HepG2 (cell line): ENCODE results near the gene MT1M. TPM values are rescaled to one million over a fixed set of nuclear protein-coding genes. Genes with fewer than 3 reads are reported as not detected.

Experiments
- ARNT2 ChIP-seq: sonication (generic); formaldehyde crosslinking; IDR thresholded peaks from 2 replicates; pipeline ENCODE4 v1.8.0; 2022; ENCODE audit warnings: mild to moderate bottlenecking, low read depth, missing genetic modification reagents, moderate library complexity
- ATF7-NPFF ChIP-seq: sonication (generic); formaldehyde crosslinking; IDR thresholded peaks from 2 replicates; pipeline ENCODE4 v1.8.1; 2023; ENCODE audit warnings: mild to moderate bottlenecking, low read depth, missing genetic modification reagents, moderate library complexity
- CERS6 ChIP-seq: sonication (generic); formaldehyde crosslinking; IDR thresholded peaks from 2 replicates; pipeline ENCODE4 v1.5.0; 2020; ENCODE audit warnings: missing genetic modification reagents
- DR1 ChIP-seq: sonication (generic); formaldehyde crosslinking; IDR thresholded peaks from 2 replicates; pipeline ENCODE4 v1.8.0; 2021; ENCODE audit warnings: mild to moderate bottlenecking, missing genetic modification reagents, inconsistent platforms
- ESRRA ChIP-seq: sonication (generic); formaldehyde crosslinking; IDR thresholded peaks from 2 replicates; pipeline ENCODE4 v1.5.1; 2020; ENCODE audit warnings: mild to moderate bottlenecking, low read depth, missing genetic modification reagents
- FOSL2 ChIP-seq: sonication (generic); formaldehyde crosslinking; IDR thresholded peaks from 2 replicates; pipeline ENCODE4 v1.4.0; 2020; ENCODE audit warnings: missing genetic modification reagents
- HHEX ChIP-seq: IDR thresholded peaks from 2 replicates; pipeline ENCODE4 v1.6.1; 2016; ENCODE audit warnings: control low read depth
- HNRNPK ChIP-seq: fragments of 200-400 bp; formaldehyde crosslinking; IDR thresholded peaks from 2 replicates; pipeline ENCODE4 v1.6.1; 2018; ENCODE audit warnings: low read length, low read depth, moderate library complexity, mild to moderate bottlenecking; ENCODE audit not compliant: poor library complexity, severe bottlenecking
- MAFK ChIP-seq, 2 experiments: IDR thresholded peaks in 1 of 2; conservative IDR thresholded peaks in 1 of 2; 2 replicates each; pipeline ENCODE4 v1.6.1; 2011; ENCODE audit warnings: improper control_type of control experiment in 2 of 2, low read length in 2 of 2
- TERF1 ChIP-seq: sonication (generic); formaldehyde crosslinking; IDR thresholded peaks from 2 replicates; pipeline ENCODE4 v1.8.0; 2022; ENCODE audit warnings: mild to moderate bottlenecking, missing genetic modification reagents, moderate library complexity
- TMF1 ChIP-seq: sonication (generic); formaldehyde crosslinking; IDR thresholded peaks from 2 replicates; pipeline ENCODE4 v1.8.1; 2022; ENCODE audit warnings: low read depth, missing genetic modification reagents
- YY1 ChIP-seq: IDR thresholded peaks from 2 replicates; pipeline ENCODE4 v1.6.1; 2011; ENCODE audit warnings: low read length, low read depth, moderate library complexity, mild to moderate bottlenecking; ENCODE audit not compliant: insufficient read depth, insufficient replicate concordance
- ZBTB14 ChIP-seq: sonication (generic); formaldehyde crosslinking; IDR thresholded peaks from 2 replicates; pipeline ENCODE4 v1.4.0; 2020; ENCODE audit warnings: missing genetic modification reagents
- ZEB1 ChIP-seq: IDR thresholded peaks from 2 replicates; pipeline ENCODE4 v1.6.1; 2012; ENCODE audit warnings: mild to moderate bottlenecking, low read depth, inconsistent platforms; ENCODE audit not compliant: insufficient replicate concordance
- ZFP37 ChIP-seq: sonication (generic); formaldehyde crosslinking; IDR thresholded peaks from 2 replicates; pipeline ENCODE4 v1.4.0; 2020; ENCODE audit warnings: missing genetic modification reagents, borderline replicate concordance
- ZNF251 ChIP-seq: sonication (generic); formaldehyde crosslinking; IDR thresholded peaks from 2 replicates; pipeline ENCODE4 v1.9.0; 2021; ENCODE audit warnings: mild to moderate bottlenecking, missing genetic modification reagents
- ZNF513 ChIP-seq: sonication (generic); formaldehyde crosslinking; conservative IDR thresholded peaks from 2 replicates; pipeline ENCODE4 v1.5.0; 2020; ENCODE audit warnings: missing genetic modification reagents
- ZNF589 ChIP-seq: sonication (generic); formaldehyde crosslinking; conservative IDR thresholded peaks from 2 replicates; pipeline ENCODE4 v1.8.0; 2022; ENCODE audit warnings: mild to moderate bottlenecking, moderate library complexity, missing genetic modification reagents
- ZNF616 ChIP-seq: sonication (generic); formaldehyde crosslinking; IDR thresholded peaks from 2 replicates; pipeline ENCODE4 v1.5.0; 2020; ENCODE audit warnings: low read depth, mild to moderate bottlenecking, missing genetic modification reagents
- ZNF652 ChIP-seq: IDR thresholded peaks from 2 replicates; pipeline ENCODE4 v1.6.1; 2016; ENCODE audit warnings: low read depth, borderline replicate concordance
- ZNF776 ChIP-seq: sonication (generic); formaldehyde crosslinking; IDR thresholded peaks from 2 replicates; pipeline ENCODE4 v1.4.0; 2020; ENCODE audit warnings: mild to moderate bottlenecking, missing genetic modification reagents
- ZNF782 ChIP-seq: sonication (generic); formaldehyde crosslinking; IDR thresholded peaks from 2 replicates; pipeline ENCODE4 v1.4.0; 2020; ENCODE audit warnings: missing genetic modification reagents, mild to moderate bottlenecking, borderline replicate concordance
- polyA plus RNA-seq, 8 experiments: library from polyadenylated mRNA; depleted of rRNA in 3 of 8; stranded (reverse) in 7 of 8; unstranded in 1 of 8; fragments of >200 nt; fragmentation: Illumina TruSeq in 4 of 8; extraction: Trizol in 4 of 8; gene quantifications; 2 replicates each; pipeline versions ENCODE4 v1.2.1 to v1.2.3, GENCODE V29; 2011 to 2016; ENCODE audit warnings: low read depth in 4 of 8, missing spikeins in 1 of 8, mixed read lengths in 1 of 8; ENCODE audit not compliant: insufficient read depth in 1 of 8
- total RNA-seq, 5 experiments: library from RNA; depleted of rRNA; stranded (reverse); fragments of >200 nt; fragmentation: Illumina TruSeq; extraction: Trizol; gene quantifications; 2 replicates each; pipeline ENCODE4 v1.2.3, GENCODE V29; 2016; ENCODE audit warnings: low read depth in 1 of 5

The MT1M gene
- total and polyA plus RNA-seq, 2 of the 13 experiments (the other 11 are each of a cell fraction or from before 2014, with no cell fraction given) = 4.6 TPM; not detected in 1

GRCh38 chr16:56607109-56607618, 25.3 kb upstream of the MT1M start (continued):
- TF ChIP-seq ZNF513 (CRISPR knock-in tag) (0 out of 2 replicates have a peak, but pooled peaks have one; percentile 32), ZNF782 (CRISPR knock-in tag) (no peak), FOSL2 (peak; percentile 82), CERS6 (CRISPR knock-in tag) (no peak), ZNF776 (no peak), ZBTB14 (0 out of 2 replicates have a peak, but pooled peaks have one; percentile 25), ARNT2 (peak; percentile 89), ZFP37 (CRISPR knock-in tag) (peak; percentile 87; the same call in 1 of the 2 replicates), TERF1 (no peak), ZNF652 (CRISPR knock-in tag) (peak; percentile 62), HHEX (no peak), TMF1 (CRISPR knock-in tag) (0 out of 2 replicates have a peak, but pooled peaks have one; percentile 27), DR1 (no peak; the same call in 1 of the 2 replicates), HNRNPK (no peak), ATF7-NPFF (peak; percentile 92; the same call in 1 of the 2 replicates), YY1 (no peak), ZNF251 (CRISPR knock-in tag) (peak; percentile 83; the same call in 1 of the 2 replicates), ZEB1 (no peak), MAFK (conservative IDR thresholded peaks at IDR 0.05 in 1 of 2, IDR thresholded peaks at IDR 0.05 in 1 of 2; ENCODE audit: low read length in 2 of 2) (no peak), ZNF589 (CRISPR knock-in tag) (peak; percentile 64; the same call in 1 of the 2 replicates), ZNF616 (CRISPR knock-in tag) (peak; percentile 79), ESRRA (CRISPR knock-in tag) (peak; percentile 75)
